HEK293 (cell line): ENCODE data around the gene INF2.

Source experiments
- CTCF ChIA-PET: fragments of 350-600 bp; formaldehyde crosslinking; extraction: SDS; loops from one replicate; lab custom pipeline; 2021; ENCODE audit warnings: antibody characterized with exemption; lab: Yijun Ruan, JAX
- POLR2A ChIA-PET: fragments of 300-600 bp; formaldehyde crosslinking; extraction: SDS; loops from one replicate; lab custom pipeline; 2020; ENCODE audit warnings: antibody characterized with exemption, inconsistent platforms; lab: Yijun Ruan, JAX
- H3K27ac ChIP-seq: fragments of 200-500 bp; sonication (Bioruptor generic); 2 replicates; pipeline ENCODE4 v1.5.1; 2014; ENCODE audit warnings: low read depth, low read length, control low read depth, inconsistent platforms; ENCODE audit errors: extremely low read depth
- H3K36me3 ChIP-seq, 2 experiments: fragments of 200-500 bp in 1 of 2; sonication (Bioruptor generic) in 1 of 2; 1 replicate in 1 of 2; 2 replicates in 1 of 2; pipeline ENCODE4 v1.5.1; 2014 to 2017; ENCODE audit warnings: inconsistent platforms in 2 of 2, low read length in 2 of 2; ENCODE audit not compliant: control insufficient read depth in 2 of 2, insufficient read depth in 1 of 2
- H3K4me1 ChIP-seq: fragments of 200-500 bp; sonication (Bioruptor generic); 2 replicates; pipeline ENCODE4 v1.5.1; 2014; ENCODE audit warnings: mild to moderate bottlenecking, low read length, inconsistent platforms; ENCODE audit not compliant: control insufficient read depth, insufficient read depth
- H3K4me3 ChIP-seq: 2 replicates; pipeline ENCODE4 v1.5.1; 2011; ENCODE audit warnings: low read depth, mild to moderate bottlenecking, control low read depth, low read length, moderate library complexity
- H3K9me3 ChIP-seq: fragments of 200-500 bp; sonication (Bioruptor generic); 2 replicates; pipeline ENCODE4 v1.5.1; 2014; ENCODE audit warnings: low read depth, low read length, inconsistent platforms; ENCODE audit not compliant: control insufficient read depth, insufficient read depth
- KLF17 ChIP-seq: fragments of 450-650 bp; formaldehyde crosslinking; IDR thresholded peaks from 2 replicates; pipeline ENCODE4 v1.5.1; 2016; ENCODE audit warnings: missing biosample characterization, missing genetic modification characterization
- KLF9 ChIP-seq: fragments of 450-650 bp; formaldehyde crosslinking; IDR thresholded peaks from 2 replicates; pipeline ENCODE4 v1.5.1; 2016; ENCODE audit warnings: missing biosample characterization, missing genetic modification characterization, low read depth
- OVOL3 ChIP-seq: fragments of 450-650 bp; formaldehyde crosslinking; IDR thresholded peaks from 2 replicates; pipeline ENCODE4 v1.5.1; 2016; ENCODE audit warnings: missing biosample characterization, missing genetic modification characterization
- PRDM10 ChIP-seq: fragments of 450-650 bp; formaldehyde crosslinking; IDR thresholded peaks from 2 replicates; pipeline ENCODE4 v1.5.1; 2016; ENCODE audit warnings: missing biosample characterization, missing genetic modification characterization
- RBAK ChIP-seq: fragments of 450-650 bp; formaldehyde crosslinking; IDR thresholded peaks from 2 replicates; pipeline ENCODE4 v1.5.1; 2016; ENCODE audit warnings: missing biosample characterization, missing genetic modification characterization
- SCRT2 ChIP-seq: fragments of 450-650 bp; formaldehyde crosslinking; IDR thresholded peaks from 2 replicates; pipeline ENCODE4 v1.5.1; 2016; ENCODE audit warnings: missing biosample characterization, missing genetic modification characterization
- SP2 ChIP-seq: fragments of 450-650 bp; formaldehyde crosslinking; IDR thresholded peaks from 2 replicates; pipeline ENCODE4 v1.5.1; 2016; ENCODE audit warnings: missing biosample characterization, missing genetic modification characterization
- ZBTB10 ChIP-seq: fragments of 450-650 bp; formaldehyde crosslinking; IDR thresholded peaks from 2 replicates; pipeline ENCODE4 v1.5.1; 2016; ENCODE audit warnings: missing biosample characterization, missing genetic modification characterization
- ZFP41 ChIP-seq: fragments of 450-650 bp; formaldehyde crosslinking; IDR thresholded peaks from 2 replicates; pipeline ENCODE4 v1.5.1; 2016; ENCODE audit warnings: missing biosample characterization, missing genetic modification characterization, borderline replicate concordance
- ZNF114 ChIP-seq: fragments of 450-650 bp; formaldehyde crosslinking; IDR thresholded peaks from 2 replicates; pipeline ENCODE4 v1.5.0; 2017; ENCODE audit warnings: missing biosample characterization, missing genetic modification characterization
- ZNF561 ChIP-seq: fragments of 450-650 bp; IDR thresholded peaks from 2 replicates; pipeline ENCODE4 v1.5.1; 2018; ENCODE audit warnings: missing biosample characterization, missing genetic modification characterization, borderline replicate concordance
- ZNF610 ChIP-seq: fragments of 450-650 bp; formaldehyde crosslinking; IDR thresholded peaks from 2 replicates; pipeline ENCODE4 v1.5.1; 2016; ENCODE audit warnings: missing biosample characterization, missing genetic modification characterization, borderline replicate concordance
- ZNF664 ChIP-seq: fragments of 450-650 bp; formaldehyde crosslinking; IDR thresholded peaks from 2 replicates; pipeline ENCODE4 v1.5.1; 2016; ENCODE audit warnings: missing biosample characterization, missing genetic modification characterization
- ZNF76 ChIP-seq: fragments of 450-650 bp; formaldehyde crosslinking; IDR thresholded peaks from 2 replicates; pipeline ENCODE4; 2016; ENCODE audit warnings: low read depth, missing biosample characterization, missing genetic modification characterization, borderline replicate concordance
- TF ChIP-seq, protein P1 (sequence below): fragments of 450-650 bp; formaldehyde crosslinking; IDR thresholded peaks from 2 replicates; pipeline ENCODE4 v1.5.1; 2016; ENCODE audit warnings: missing biosample characterization, missing genetic modification characterization
- TF ChIP-seq, protein P2 (sequence below): fragments of 450-650 bp; formaldehyde crosslinking; IDR thresholded peaks from 2 replicates; pipeline ENCODE4 v1.5.1; 2016; ENCODE audit warnings: missing biosample characterization, missing genetic modification characterization
- TF ChIP-seq, protein P3 (sequence below): fragments of 450-650 bp; formaldehyde crosslinking; IDR thresholded peaks from 2 replicates; pipeline ENCODE4 v1.5.1; 2016; ENCODE audit warnings: missing biosample characterization, missing genetic modification characterization
- TF ChIP-seq, protein P4 (sequence below): fragments of 450-650 bp; formaldehyde crosslinking; IDR thresholded peaks from 2 replicates; pipeline ENCODE4 v1.5.1; 2016; ENCODE audit warnings: missing biosample characterization, missing genetic modification characterization

The INF2 gene

GRCh38 chr14:104704252-104704651 lies 14.8 kb downstream of the INF2 start (continued):
- TF ChIP-seq RBAK (tag by site-specific recombination) (no peak), KLF17 (tag by site-specific recombination) (no peak)

GRCh38 chr14:104705340-104706047 lies 16.1 kb downstream of the INF2 start:
- H3K4me3 ChIP-seq = no peak overlapping the region
- POLR2A ChIA-PET = no interaction called here
- CTCF ChIA-PET = no interaction called here
- H3K36me3 ChIP-seq = peaks cover 5 to 68% of the 10 kb centered on the region in 2 experiments; a peak in 2 of 3 replicates
- TF ChIP-seq OVOL3 (tag by site-specific recombination) (no peak), ZNF610 (no peak), ZNF664 (tag by site-specific recombination) (no peak), ZNF76 (no peak), ZNF561 (tag by site-specific recombination) (no peak), KLF9 (no peak), ZFP41 (tag by site-specific recombination) (no peak), ZNF114 (tag by site-specific recombination) (no peak), SP2 (tag by site-specific recombination) (peak; percentile 44), SCRT2 (no peak), PRDM10 (tag by site-specific recombination) (peak; percentile 73), ZBTB10 (tag by site-specific recombination) (no peak)
- TF ChIP-seq, protein P1, sequence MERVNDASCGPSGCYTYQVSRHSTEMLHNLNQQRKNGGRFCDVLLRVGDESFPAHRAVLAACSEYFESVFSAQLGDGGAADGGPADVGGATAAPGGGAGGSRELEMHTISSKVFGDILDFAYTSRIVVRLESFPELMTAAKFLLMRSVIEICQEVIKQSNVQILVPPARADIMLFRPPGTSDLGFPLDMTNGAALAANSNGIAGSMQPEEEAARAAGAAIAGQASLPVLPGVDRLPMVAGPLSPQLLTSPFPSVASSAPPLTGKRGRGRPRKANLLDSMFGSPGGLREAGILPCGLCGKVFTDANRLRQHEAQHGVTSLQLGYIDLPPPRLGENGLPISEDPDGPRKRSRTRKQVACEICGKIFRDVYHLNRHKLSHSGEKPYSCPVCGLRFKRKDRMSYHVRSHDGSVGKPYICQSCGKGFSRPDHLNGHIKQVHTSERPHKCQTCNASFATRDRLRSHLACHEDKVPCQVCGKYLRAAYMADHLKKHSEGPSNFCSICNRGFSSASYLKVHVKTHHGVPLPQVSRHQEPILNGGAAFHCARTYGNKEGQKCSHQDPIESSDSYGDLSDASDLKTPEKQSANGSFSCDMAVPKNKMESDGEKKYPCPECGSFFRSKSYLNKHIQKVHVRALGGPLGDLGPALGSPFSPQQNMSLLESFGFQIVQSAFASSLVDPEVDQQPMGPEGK (tag by site-specific recombination) = no peak
- TF ChIP-seq, protein P2, sequence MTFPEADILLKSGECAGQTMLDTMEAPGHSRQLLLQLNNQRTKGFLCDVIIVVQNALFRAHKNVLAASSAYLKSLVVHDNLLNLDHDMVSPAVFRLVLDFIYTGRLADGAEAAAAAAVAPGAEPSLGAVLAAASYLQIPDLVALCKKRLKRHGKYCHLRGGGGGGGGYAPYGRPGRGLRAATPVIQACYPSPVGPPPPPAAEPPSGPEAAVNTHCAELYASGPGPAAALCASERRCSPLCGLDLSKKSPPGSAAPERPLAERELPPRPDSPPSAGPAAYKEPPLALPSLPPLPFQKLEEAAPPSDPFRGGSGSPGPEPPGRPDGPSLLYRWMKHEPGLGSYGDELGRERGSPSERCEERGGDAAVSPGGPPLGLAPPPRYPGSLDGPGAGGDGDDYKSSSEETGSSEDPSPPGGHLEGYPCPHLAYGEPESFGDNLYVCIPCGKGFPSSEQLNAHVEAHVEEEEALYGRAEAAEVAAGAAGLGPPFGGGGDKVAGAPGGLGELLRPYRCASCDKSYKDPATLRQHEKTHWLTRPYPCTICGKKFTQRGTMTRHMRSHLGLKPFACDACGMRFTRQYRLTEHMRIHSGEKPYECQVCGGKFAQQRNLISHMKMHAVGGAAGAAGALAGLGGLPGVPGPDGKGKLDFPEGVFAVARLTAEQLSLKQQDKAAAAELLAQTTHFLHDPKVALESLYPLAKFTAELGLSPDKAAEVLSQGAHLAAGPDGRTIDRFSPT (tag by site-specific recombination) = peak; percentile 21; the same call in 1 of the 2 replicates
- TF ChIP-seq, protein P3, sequence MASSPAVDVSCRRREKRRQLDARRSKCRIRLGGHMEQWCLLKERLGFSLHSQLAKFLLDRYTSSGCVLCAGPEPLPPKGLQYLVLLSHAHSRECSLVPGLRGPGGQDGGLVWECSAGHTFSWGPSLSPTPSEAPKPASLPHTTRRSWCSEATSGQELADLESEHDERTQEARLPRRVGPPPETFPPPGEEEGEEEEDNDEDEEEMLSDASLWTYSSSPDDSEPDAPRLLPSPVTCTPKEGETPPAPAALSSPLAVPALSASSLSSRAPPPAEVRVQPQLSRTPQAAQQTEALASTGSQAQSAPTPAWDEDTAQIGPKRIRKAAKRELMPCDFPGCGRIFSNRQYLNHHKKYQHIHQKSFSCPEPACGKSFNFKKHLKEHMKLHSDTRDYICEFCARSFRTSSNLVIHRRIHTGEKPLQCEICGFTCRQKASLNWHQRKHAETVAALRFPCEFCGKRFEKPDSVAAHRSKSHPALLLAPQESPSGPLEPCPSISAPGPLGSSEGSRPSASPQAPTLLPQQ (tag by site-specific recombination) = peak; percentile 21; the same call in 1 of the 2 replicates
- TF ChIP-seq, protein P4, sequence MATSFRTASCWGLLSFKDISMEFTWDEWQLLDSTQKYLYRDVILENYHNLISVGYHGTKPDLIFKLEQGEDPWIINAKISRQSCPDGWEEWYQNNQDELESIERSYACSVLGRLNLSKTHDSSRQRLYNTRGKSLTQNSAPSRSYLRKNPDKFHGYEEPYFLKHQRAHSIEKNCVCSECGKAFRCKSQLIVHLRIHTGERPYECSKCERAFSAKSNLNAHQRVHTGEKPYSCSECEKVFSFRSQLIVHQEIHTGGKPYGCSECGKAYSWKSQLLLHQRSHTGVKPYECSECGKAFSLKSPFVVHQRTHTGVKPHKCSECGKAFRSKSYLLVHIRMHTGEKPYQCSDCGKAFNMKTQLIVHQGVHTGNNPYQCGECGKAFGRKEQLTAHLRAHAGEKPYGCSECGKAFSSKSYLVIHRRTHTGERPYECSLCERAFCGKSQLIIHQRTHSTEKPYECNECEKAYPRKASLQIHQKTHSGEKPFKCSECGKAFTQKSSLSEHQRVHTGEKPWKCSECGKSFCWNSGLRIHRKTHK (tag by site-specific recombination) = no peak
- no peaks in the 10 kb centered on the region for H3K9me3 ChIP-seq
- H3K4me1 ChIP-seq = no peaks in the 10 kb centered on the region
- no peak overlapping the region for H3K27ac ChIP-seq
